Measurements from ENCODE around the gene BARX2.

Gene BARX2

DNA sequence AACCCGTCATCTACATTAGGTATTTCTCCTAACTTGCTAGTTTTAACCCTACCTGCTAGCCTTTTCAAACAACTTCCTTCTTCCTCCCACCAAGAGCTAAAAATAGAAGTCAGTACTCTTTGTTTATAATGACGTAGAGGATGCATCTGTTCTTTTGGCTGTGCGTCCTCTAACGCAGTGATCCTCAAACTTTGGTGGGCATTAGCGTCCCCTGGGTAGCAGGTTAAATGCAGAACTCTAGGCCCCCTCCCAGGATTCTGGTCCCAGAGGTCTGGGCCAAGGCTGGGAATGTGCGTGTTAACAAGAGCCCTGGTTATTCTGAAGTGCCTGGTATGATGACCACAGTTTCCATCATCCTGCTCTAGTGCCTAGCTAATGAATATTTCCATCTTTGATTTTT, 67.6 kb downstream of the BARX2 start:
- no peak for DNase-seq

DNA sequence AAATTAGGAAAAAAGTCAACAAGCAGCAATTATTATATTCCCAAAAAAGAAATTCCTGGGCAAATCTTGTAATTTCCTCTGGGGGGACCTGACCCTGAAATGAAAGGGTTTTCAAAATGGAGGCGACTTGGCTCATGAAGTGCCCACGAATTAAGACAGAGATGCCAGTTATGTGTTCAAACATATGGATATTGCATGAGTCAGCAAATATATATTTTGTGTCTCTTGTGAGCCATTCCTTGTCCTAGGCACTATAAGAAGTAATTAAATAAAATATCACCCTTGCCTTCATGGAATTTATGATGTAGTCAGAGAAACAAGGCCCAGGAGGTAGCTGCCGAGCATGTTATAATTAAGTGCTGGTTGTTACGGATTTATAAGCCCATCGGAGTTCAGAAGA, 68.6 kb downstream of the BARX2 start:
- no peak for DNase-seq

DNA sequence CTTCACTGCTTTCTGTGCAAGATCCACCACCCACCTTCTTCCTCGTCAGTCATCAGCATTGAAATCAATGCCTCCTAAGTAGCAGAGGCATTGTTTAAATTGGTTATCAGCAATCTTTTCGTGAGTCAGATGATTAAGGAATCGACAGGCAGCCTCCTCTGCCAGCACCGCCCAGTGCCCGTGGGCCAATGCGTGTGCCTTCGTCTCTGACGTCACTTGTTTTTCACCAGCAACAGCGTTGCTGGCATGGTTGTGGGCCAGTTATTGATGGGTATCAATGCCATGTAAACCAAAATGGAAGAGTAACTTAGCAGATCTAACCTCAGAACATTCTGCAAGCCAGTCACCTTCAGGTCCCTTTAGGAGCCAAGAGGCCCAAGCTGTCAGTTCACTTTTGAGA, 69.6 kb downstream of the BARX2 start:
- DNase-seq, result no peak

DNA sequence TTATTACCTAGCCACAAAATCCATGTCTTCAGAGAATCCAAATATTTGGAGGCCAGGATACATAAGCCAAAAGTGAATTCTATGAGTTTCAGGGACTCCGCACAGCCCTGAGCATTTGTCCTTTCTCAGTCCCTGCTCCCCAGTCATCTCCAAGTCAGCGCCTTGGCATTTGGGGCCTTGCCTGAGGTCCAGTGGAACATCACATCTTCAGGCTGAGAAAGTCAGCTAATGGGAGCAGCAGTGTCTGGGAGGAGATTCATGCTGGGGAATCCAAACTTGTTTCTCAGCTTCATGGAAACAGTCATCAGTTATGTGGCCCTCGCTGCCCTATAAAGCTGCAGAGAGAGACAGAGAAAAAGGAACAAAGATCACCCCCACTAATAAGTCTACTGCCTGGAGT, 70.9 kb downstream of the BARX2 start:
- no peak for DNase-seq

DNA sequence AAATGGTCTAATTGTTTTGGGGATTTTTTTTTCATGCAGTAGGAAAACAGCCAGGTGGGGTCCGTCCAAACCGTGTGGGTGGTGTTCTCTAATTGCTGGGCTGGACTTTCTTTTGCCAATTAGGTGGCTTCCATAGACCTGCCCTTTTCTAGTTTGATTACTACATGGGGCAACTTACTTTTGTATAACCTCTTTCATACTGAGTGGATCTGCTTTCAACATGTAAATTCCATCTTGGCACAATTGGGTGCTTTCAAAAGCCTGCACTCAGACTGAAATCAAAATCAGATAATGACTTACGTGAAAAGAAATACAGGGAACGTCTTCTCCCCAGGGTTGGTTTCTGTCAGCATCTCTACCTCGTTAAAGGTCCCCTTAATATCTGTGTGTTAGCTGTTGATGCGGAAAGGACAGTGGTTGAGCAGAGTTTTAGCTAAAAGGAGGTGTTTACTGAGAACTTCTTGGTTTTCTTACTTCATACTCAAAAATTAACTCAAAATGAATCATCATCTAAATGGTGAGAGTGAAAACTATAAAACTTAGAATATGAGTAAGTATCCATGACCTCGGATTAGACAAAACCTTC, 72.1 kb downstream of the BARX2 start:
- DNase-seq, result no peak

DNA sequence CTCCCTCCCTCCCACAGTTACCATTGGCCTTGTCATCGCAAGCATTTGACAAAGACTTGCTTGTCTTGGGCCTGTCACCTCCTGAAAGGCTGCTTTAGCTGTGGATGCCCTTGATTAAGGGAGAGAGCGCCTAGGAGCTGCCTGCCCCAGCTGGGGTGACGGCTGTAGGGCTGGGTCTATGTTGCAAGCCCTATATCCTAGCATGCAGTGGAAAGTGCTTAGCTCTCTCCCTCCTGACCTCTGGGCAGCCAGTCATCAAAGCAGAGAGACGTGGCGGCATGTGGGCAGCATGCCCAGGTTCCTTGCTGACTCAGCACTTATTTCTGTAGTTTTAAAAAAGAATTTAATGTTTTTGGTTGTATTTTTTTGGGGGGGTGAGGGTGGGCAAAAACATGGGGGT, 75.9 kb downstream of the BARX2 start:
- no peak for DNase-seq

DNA sequence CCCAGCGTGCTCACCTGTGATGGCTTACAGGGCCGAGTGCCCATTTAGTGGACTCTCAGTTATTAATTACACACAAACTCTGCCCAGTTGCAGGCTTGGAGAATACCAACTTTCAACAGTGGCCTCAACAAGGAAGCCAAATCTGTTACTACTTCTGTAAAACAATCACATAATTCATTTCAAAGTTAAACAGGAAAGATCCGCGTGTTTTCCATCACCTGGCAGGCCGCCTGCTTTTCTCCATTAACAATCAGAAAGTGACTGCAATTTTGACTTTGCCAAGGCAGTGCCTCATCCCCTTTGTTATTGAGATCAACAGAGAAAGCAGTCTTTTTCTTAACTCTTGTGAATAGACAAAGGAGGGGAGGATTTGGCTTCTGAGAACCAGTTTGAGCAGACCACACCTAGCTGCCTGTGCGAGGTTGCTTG, 77.7 kb downstream of the BARX2 start:
- no peak for DNase-seq

DNA sequence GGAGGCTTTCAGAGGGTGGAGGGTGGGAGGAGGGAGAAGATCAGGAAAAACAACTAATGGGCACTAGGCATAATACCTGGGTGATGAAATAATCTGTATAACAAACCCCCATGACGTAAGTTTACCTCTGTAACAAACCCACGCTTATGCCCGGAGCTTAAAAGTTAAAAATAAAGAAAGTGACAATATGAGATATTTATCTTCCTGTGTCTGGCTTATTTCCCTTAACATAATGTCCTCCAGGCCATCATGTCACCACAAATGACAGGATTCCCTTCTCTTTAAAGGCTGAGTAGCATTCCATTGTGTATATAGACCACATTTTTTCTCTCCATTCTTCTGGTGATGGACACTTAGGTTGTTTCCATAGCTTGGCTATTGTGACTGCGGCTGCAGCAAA, 79.5 kb downstream of the BARX2 start:
- DNase-seq, result no peak

DNA sequence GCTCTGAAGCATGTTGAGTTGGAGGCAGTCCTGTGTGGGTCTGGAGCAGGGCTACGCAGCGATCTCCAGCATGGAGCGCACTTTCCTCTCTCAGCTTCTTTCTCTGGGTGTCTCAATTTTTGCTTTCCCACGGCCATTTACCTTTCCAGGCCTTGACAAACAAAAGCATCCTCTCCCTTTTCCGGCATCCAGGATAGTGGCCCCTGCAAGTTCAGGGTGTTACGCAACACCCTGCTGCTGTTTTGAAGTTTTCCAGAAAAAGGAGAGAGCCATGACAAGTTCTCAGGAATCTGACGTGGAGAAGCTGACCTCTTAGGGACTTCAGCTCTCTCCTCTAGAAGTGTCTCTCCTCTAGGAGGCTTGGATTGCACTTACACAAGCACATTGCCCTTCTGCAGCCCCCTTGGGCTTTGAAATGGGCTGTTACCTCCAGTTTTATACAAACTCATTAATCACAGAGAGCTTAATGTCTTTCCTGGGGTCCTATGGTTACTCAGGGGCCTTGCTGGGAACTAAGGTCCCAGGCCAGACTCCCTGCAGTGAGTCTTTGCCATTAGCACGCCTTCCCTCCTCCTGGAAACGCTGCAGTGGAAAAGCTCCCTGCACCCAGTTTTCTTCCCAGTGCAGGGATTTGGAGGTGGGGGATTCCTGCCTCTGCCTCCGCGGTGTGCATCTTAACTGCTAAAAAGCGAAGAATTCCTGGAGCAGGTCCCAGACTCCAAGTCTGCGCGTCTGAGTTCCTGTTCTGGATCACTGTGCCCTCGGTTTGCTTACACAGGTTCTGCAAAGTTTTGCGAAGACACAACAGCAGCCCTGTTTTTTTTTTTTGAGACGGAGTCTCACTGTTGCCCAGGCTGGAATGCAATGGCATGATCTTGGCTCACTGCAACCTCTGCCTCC, 80.4 kb downstream of the BARX2 start:
- no peak for DNase-seq

DNA sequence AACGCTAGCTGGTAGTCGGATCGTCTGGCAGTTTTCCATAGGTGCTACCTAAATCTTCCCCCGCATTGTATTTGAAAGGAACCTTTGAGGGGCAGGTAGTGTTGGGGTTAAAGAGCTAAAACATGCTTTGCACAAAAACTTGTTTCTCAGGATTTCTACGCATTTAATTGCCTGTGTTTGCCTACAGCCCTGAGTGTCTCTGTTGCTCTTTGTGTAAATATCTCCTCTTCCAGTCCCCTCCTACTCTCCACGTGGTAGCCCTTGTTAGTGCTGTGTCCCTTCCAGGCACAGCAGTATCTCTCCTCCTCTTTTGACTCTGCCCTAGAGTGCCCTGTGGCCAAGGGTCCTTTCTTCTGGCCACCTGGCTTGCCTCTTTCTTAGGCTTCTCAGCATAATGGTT, 81.7 kb downstream of the BARX2 start:
- no peak for DNase-seq

DNA sequence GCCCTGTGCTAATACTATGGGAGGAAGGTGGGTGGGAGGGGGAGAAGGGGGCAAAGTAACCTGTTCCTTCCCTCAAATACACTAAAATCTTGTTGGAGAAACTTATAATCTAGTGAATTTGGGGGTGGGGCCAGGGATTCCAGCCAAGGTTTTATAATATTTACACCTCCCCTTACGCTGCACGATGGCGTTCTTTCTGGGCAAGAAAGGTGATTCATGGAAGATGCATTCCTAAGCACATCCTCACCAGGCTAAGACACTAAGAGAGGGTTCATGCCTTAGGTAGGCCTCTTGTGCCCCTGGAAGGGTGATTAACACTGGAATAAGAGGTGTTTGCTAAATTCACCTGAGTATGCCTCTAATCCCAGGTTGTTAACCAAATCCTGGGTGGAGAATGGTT, 82.6 kb downstream of the BARX2 start:
- no peak for DNase-seq

DNA sequence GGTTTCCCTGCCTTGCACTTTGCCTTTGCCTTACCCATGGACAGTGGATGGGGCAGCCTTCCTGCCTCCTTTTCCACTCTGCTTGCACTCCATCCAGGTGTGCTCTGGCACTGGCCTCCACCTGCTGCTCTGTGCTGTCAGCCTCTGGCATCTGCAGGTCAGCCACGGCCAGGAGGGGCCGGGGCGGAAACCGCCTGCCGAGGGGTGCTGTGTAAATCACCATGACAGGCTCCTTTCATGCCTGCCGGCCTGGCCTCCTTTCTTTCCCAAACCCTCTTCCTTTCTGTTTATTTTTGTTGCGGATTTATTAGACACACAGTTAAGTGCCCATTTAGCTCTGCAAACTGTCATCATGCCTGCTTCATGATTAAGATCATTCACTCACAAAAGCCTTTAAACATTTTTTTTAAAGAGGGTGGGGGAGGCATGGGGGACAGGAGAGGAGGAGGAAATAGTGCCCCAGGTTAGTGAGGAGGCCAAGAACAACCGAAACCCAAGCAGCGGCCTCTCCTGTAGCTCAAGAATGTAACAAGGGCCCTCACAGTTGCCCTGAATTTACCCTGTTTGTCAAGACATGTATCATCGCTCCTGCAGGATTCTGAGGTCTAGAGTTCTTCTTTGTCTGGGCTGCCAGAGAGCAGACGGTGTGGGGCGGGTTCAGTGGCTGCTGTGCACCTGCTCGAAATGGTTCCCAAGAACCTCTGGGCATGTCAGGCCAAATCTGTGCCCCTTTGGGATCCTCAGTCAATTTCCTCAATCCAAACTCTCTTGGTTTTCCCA, 83.3 kb downstream of the BARX2 start:
- DNase-seq, result no peak

DNA sequence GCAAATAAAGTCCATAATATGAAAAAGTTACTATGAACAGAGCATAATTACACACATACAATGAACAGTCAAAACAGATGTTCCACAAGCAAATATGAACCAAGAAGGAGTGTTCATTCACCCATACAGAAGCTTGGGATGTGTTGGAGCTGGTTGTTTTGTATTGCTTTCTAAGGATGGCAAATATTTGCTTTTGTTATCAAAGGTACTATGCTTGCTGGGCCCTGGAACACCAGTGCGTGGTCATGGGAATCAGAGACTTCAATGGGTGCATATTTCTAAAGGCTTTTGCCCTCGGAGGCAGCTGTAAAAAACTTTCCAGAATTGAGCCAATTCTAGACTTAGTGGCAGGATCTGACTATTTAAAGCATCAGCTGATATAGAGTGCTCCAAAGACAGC, 85.1 kb downstream of the BARX2 start:
- DNase-seq, result no peak

DNA sequence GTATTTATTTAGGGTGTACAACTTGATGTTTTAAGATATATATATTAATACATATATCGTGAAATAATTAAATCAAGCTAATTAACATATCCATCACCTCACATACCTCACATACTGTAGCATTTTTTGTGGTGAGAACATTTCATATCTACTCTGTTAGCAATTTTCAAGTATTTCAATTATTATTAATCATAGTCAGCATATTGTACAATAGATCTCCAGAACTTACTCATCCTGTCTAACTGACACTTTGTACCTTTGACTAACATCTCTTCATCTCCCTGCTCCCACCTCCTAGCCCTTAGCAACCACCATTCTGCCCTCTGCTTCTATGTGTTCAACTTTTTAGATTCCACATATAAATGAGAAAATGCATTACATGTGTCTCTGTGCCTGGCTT, 108.4 kb downstream of the BARX2 start:
- DNase-seq, result no peak

DNA sequence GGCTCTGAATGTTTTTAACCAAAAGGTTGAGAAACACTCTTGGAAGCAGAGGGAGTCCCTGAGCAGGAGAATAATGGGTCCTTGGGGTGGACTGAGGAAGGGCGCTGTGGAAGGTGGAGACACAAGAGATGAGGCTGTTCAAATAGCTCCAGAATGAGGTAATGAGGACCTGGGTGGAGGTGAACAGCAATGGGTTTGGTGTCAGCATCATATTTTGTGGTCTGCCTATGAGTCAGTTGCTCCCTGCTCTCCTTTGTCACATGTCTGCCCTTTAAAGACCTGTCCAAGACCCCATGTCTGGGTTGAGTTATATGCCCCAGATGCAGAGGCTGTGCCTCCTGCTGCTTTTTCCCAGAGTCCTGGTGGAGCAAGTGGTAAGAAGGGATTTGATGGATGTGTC, 113.6 kb downstream of the BARX2 start:
- DNase-seq, result no peak

DNA sequence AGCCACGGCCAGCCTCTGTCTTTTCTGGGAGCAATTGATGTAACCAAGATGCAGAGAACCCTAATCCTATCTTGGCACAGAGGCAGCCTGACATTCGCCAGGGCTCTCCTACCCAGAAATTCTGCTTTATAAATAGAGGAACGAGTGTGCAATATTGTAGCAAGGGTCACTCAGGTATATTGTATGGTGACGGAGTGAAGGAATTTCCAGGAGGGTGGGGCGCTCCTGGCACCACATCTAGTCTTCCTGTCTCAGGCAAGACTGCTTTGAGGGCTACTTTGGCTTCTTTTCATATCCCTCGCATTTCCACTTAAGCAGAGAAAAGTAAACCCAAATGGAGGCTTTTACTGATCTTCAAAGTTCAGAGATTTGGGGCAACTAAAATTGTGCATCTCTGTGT, 114.4 kb downstream of the BARX2 start:
- no peak for DNase-seq

DNA sequence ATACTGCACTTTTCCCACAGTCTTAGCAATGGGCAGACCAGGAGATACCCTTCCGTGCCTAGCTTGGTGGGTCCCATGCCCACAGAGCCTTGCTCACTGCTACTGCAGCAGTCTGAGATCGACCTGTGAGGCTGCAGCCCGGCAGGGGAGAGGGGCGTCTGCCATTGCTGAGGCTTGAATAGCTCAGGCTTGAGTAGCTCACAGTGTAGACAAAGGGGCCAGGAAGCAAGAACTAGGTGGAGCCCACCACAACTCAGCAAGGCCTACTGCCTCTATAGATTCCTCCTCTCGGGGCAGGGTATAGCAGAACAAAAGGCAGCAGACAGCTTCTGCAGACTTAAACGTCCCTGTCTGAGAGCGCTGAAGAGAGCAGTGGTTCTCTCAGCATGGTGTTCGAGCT, 118.1 kb downstream of the BARX2 start:
- DNase-seq, result no peak

Data from CD4-positive, alpha-beta T cell treated with Interleukin-17A for 1 hour (primary cell).